GM10266 (cell line): ENCODE results near the gene SMAD6.

Experiments
- DNase-seq: peaks from one replicate; pipeline ENCODE4 v3.0.0; 2012; ENCODE audit errors: extremely low spot score
- CTCF ChIP-seq: IDR thresholded peaks from 2 replicates; pipeline ENCODE4 v1.5.1; 2012; ENCODE audit warnings: mild to moderate bottlenecking, low read depth; ENCODE audit not compliant: control insufficient read depth, insufficient read depth; ENCODE audit errors: missing control alignments

The SMAD6 gene

GRCh38 chr15:66655997-66656396, 46.0 kb upstream of the SMAD6 start:
- DNase-seq: no peak

GRCh38 chr15:66657185-66658020, 44.6 kb upstream of the SMAD6 start:
- TF ChIP-seq CTCF: no peak
- no peak for DNase-seq

More at GRCh38 chr15:66655997-66656396, 46.0 kb upstream of the SMAD6 start:
- no peak for TF ChIP-seq CTCF

GRCh38 chr15:66658044-66658443, 44.0 kb upstream of the SMAD6 start:
- no peak for TF ChIP-seq CTCF
- DNase-seq: no peak

- DNase-seq: no peak
- TF ChIP-seq CTCF: no peak
These were observed 43.2 kb upstream of the SMAD6 start for GRCh38 chr15:66658855-66659254.

- TF ChIP-seq CTCF: no peak
- DNase-seq: no peak
These were observed 42.7 kb upstream of the SMAD6 start for GRCh38 chr15:66659384-66659783.

- no peak for TF ChIP-seq CTCF
- no peak for DNase-seq
These were observed 40.5 kb upstream of the SMAD6 start for GRCh38 chr15:66661432-66662096.

- TF ChIP-seq CTCF: no peak
- DNase-seq: no peak
These were observed 39.5 kb upstream of the SMAD6 start for GRCh38 chr15:66662522-66662921.
